SK-N-SH treated with all-trans-retinoic acid at 6 μM for 48 hours (cell line): ENCODE results near the gene FHIT.

ENCODE experiments used
- CSDC2 ChIP-seq: fragments of 250-450 bp; sonication (Bioruptor Pico); IDR thresholded peaks from 2 replicates; pipeline ENCODE4 v1.5.0; 2020; ENCODE audit warnings: mild to moderate bottlenecking, moderate library complexity
- ESRRG ChIP-seq: fragments of 250-450 bp; sonication (Bioruptor Pico); IDR thresholded peaks from 2 replicates; pipeline ENCODE4 v1.6.1; 2021; ENCODE audit warnings: mild to moderate bottlenecking
- ZFP3 ChIP-seq: fragments of 250-450 bp; sonication (Bioruptor Pico); IDR thresholded peaks from 2 replicates; pipeline ENCODE4 v1.5.0; 2020; ENCODE audit warnings: mild to moderate bottlenecking, moderate library complexity
- ZFP30 ChIP-seq: fragments of 450-650 bp; formaldehyde crosslinking; IDR thresholded peaks from 2 replicates; pipeline ENCODE4 v1.5.0; 2022; ENCODE audit warnings: mild to moderate bottlenecking, moderate library complexity
- ZNF8 ChIP-seq: fragments of 450-650 bp; formaldehyde crosslinking; IDR thresholded peaks from 2 replicates; pipeline ENCODE4 v1.5.0; 2020; ENCODE audit warnings: mild to moderate bottlenecking, moderate library complexity
- TF ChIP-seq, protein P1 (sequence below): fragments of 250-450 bp; sonication (Bioruptor Pico); IDR thresholded peaks from 2 replicates; pipeline ENCODE4 v1.8.0; 2020; ENCODE audit warnings: mild to moderate bottlenecking, moderate library complexity, borderline replicate concordance

DNA sequence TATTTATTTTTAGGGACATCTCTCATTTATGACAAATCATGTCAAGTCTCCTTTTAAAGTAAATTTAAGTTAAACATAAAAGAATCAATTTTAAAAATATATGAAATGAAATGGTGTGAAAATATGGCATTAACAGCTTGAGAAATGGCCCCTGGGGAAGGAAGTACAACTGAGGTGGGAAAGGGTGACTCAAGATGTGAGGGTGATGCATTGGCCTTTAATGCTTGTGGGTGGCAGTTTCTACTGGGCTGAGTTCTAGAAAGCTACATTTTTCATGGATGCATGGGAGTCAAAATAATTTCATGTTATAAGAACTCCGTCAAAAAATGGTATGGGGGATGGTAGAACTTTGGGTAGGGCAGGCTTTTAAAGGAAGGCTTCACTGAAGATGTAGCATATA is 1492.6 kb downstream of the FHIT start:
- TF ChIP-seq, protein P1, sequence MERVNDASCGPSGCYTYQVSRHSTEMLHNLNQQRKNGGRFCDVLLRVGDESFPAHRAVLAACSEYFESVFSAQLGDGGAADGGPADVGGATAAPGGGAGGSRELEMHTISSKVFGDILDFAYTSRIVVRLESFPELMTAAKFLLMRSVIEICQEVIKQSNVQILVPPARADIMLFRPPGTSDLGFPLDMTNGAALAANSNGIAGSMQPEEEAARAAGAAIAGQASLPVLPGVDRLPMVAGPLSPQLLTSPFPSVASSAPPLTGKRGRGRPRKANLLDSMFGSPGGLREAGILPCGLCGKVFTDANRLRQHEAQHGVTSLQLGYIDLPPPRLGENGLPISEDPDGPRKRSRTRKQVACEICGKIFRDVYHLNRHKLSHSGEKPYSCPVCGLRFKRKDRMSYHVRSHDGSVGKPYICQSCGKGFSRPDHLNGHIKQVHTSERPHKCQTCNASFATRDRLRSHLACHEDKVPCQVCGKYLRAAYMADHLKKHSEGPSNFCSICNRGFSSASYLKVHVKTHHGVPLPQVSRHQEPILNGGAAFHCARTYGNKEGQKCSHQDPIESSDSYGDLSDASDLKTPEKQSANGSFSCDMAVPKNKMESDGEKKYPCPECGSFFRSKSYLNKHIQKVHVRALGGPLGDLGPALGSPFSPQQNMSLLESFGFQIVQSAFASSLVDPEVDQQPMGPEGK (CRISPR knock-in tag) = no peak
- TF ChIP-seq ESRRG (no peak), CSDC2 (CRISPR knock-in tag) (no peak), ZNF8 (CRISPR knock-in tag) (no peak), ZFP30 (CRISPR knock-in tag) (no peak), ZFP3 (no peak)
